ENCODE data around the gene JPH3.

- TF ChIP-seq BHLHE40 (IDR thresholded peaks at IDR 0.05; ENCODE audit: borderline replicate concordance) = no peak
- TF ChIP-seq TARDBP (IDR thresholded peaks at IDR 0.05) = no peak
- no peak for TF ChIP-seq ELF4 (IDR thresholded peaks at IDR 0.05)
- TF ChIP-seq LEF1 (IDR thresholded peaks at IDR 0.05; ENCODE audit: borderline replicate concordance) = no peak
These were observed 22.6 kb upstream of the JPH3 start for GRCh38 chr16:87579691-87580090.

Data from HEK293T (cell line).